ENCODE results near the gene KIAA0319L. TPM values are rescaled to one million over a fixed set of nuclear protein-coding genes. Genes with fewer than 3 reads are reported as not detected.

Gene KIAA0319L
- total RNA-seq, 1 donor from 2014 or later: 58.3 TPM

GRCh38 chr1:35603941-35604340 lies 46.7 kb upstream of the KIAA0319L start:
- H3K36me3 Mint-ChIP-seq: peaks cover 41% of the 10 kb centered on the region

GRCh38 chr1:35603468-35603867 lies 46.3 kb upstream of the KIAA0319L start:
- Mint-ChIP-seq H3K4me1 (peaks cover 20% of the 10 kb centered on the region), H3K4me3 (no peak overlapping the region), H3K27ac (no peak overlapping the region), H3K36me3 (peaks cover 39% of the 10 kb centered on the region), H3K9me3 (no peaks in the 10 kb centered on the region), H3K27me3 (ENCODE audit: insufficient read depth, low read depth) (no peaks in the 10 kb centered on the region)
- Histone ChIP-seq H4K20me1 (ENCODE audit: low read depth) (peaks cover 8% of the 10 kb centered on the region), H3K4me1 (no peaks in the 10 kb centered on the region), H3F3A (ENCODE audit: low read depth) (no peaks in the 10 kb centered on the region), H2AFZ (replicated peaks) (no peak overlapping the region), H3K27me3 (no peaks in the 10 kb centered on the region), H3K9ac (no peak overlapping the region), H3K27ac (no peak overlapping the region), H3K36me3 (peaks cover 3% of the 10 kb centered on the region), H3K9me3 (ENCODE audit: low read depth) (no peaks in the 10 kb centered on the region), H3K4me3 (no peak overlapping the region), H3K79me2 (ENCODE audit: low read depth) (peaks cover 18% of the 10 kb centered on the region), H3K4me2 (no peak overlapping the region)
- DNase-seq (ENCODE audit: low spot score): no peak
- TF ChIP-seq EZH2phosphoT487 (IDR thresholded peaks at IDR 0.05) (no peak), EZH2 (IDR thresholded peaks at IDR 0.05) (no peak), CTCF (IDR thresholded peaks at IDR 0.05) (no peak)

More at GRCh38 chr1:35603941-35604340, 46.7 kb upstream of the KIAA0319L start:
- Histone ChIP-seq H3K79me2 (ENCODE audit: low read depth) (peaks cover 18% of the 10 kb centered on the region), H2AFZ (replicated peaks) (no peak overlapping the region), H3K9me3 (ENCODE audit: low read depth) (no peaks in the 10 kb centered on the region), H3K27ac (no peak overlapping the region), H3K9ac (no peak overlapping the region), H3K4me3 (no peak overlapping the region), H3K27me3 (no peaks in the 10 kb centered on the region), H3K36me3 (peaks cover 3% of the 10 kb centered on the region), H3F3A (ENCODE audit: low read depth) (no peaks in the 10 kb centered on the region), H4K20me1 (ENCODE audit: low read depth) (peaks cover 8% of the 10 kb centered on the region), H3K4me1 (no peaks in the 10 kb centered on the region), H3K4me2 (no peak overlapping the region)
- Mint-ChIP-seq H3K9me3 (no peaks in the 10 kb centered on the region), H3K4me1 (peaks cover 20% of the 10 kb centered on the region), H3K27ac (no peak overlapping the region), H3K4me3 (no peak overlapping the region), H3K27me3 (ENCODE audit: insufficient read depth, low read depth) (no peaks in the 10 kb centered on the region)
- no peak for DNase-seq (ENCODE audit: low spot score)
- no peak for TF ChIP-seq EZH2phosphoT487 (IDR thresholded peaks at IDR 0.05)
- no peak for TF ChIP-seq CTCF (IDR thresholded peaks at IDR 0.05)
- TF ChIP-seq EZH2 (IDR thresholded peaks at IDR 0.05): no peak

- Histone ChIP-seq H4K20me1 (ENCODE audit: low read depth) (peaks cover 8% of the 10 kb centered on the region), H3K9ac (no peak overlapping the region), H3F3A (ENCODE audit: low read depth) (no peaks in the 10 kb centered on the region), H3K27ac (no peak overlapping the region), H3K36me3 (no peaks in the 10 kb centered on the region), H3K4me1 (no peaks in the 10 kb centered on the region), H3K79me2 (ENCODE audit: low read depth) (no peaks in the 10 kb centered on the region), H3K27me3 (no peaks in the 10 kb centered on the region), H3K9me3 (ENCODE audit: low read depth) (no peaks in the 10 kb centered on the region), H2AFZ (replicated peaks) (no peak overlapping the region), H3K4me2 (no peak overlapping the region), H3K4me3 (no peak overlapping the region)
- Mint-ChIP-seq H3K4me3 (no peak overlapping the region), H3K9me3 (no peaks in the 10 kb centered on the region), H3K27ac (no peak overlapping the region), H3K4me1 (peaks cover 11% of the 10 kb centered on the region), H3K27me3 (ENCODE audit: insufficient read depth, low read depth) (no peaks in the 10 kb centered on the region), H3K36me3 (peaks cover 25% of the 10 kb centered on the region)
- no peak for DNase-seq (ENCODE audit: low spot score)
- TF ChIP-seq CTCF (IDR thresholded peaks at IDR 0.05) (no peak), EZH2phosphoT487 (IDR thresholded peaks at IDR 0.05) (no peak), EZH2 (IDR thresholded peaks at IDR 0.05) (no peak)
These were observed 43.4 kb upstream of the KIAA0319L start for GRCh38 chr1:35600593-35600992.

Measured in neural progenitor cell (in vitro differentiated cells).